Mesothelial cell of epicardium (in vitro differentiated cells): ENCODE results near the gene SLC9A7. TPM values are rescaled to one million over a fixed set of nuclear protein-coding genes. Genes with fewer than 3 reads are reported as not detected.

Experiments
- DNase-seq, 2 experiments: peaks; one replicate each; pipeline ENCODE4 v3.0.0; 2021; ENCODE audit warnings: low spot score in 2 of 2; ENCODE audit not compliant: unreplicated experiment in 2 of 2
- H3K27ac Mint-ChIP-seq: 2 replicates; pipeline ENCODE4 v1.8.0; 2021; ENCODE audit warnings: mixed read lengths
- H3K27me3 Mint-ChIP-seq: 2 replicates; pipeline ENCODE4 v1.8.0; 2021; ENCODE audit warnings: low read depth, mixed read lengths
- H3K36me3 Mint-ChIP-seq: 2 replicates; pipeline ENCODE4 v1.8.0; 2021; ENCODE audit warnings: mixed read lengths
- H3K4me1 Mint-ChIP-seq: 2 replicates; pipeline ENCODE4 v1.8.0; 2021; ENCODE audit warnings: mixed read lengths
- H3K4me3 Mint-ChIP-seq: 2 replicates; pipeline ENCODE4 v1.8.0; 2021; ENCODE audit warnings: mild to moderate bottlenecking, moderate library complexity, mixed read lengths
- H3K9me3 Mint-ChIP-seq: 2 replicates; pipeline ENCODE4 v1.8.0; 2021; ENCODE audit warnings: mixed read lengths
- total RNA-seq: library from RNA; stranded (reverse); gene quantifications from 3 replicates; pipeline ENCODE4 v1.2.1, GENCODE V29; 2021
- TF ChIP-seq, protein P1 (sequence below): fragments of 200-600 bp; sonication (generic); IDR thresholded peaks from one replicate; pipeline ENCODE4 v1.5.0; 2021; ENCODE audit warnings: antibody characterized with exemption; ENCODE audit not compliant: unreplicated experiment

SLC9A7 gene
- total RNA-seq, 1 donor from 2014 or later = 14.1 TPM

DNA sequence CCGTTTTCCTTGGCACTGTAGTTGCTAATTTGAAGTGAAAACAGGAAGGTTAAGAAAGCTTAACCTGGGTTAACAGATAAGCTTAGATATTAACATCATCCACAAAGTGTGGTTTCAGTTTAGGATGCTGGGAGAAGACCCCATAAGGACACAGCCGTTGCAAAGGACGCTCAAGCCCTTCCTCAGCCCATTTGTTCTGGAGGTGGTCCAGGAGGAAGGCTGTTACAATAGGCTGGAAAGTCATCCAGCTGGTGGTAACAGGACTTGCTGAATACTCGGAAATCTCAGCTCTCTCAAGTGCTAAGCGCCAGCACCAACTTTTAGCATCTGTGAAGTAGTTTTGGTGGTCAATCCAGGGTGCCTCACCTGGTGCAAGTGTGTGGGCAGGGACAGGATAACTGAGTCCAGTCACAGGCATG, 171.2 kb downstream of the SLC9A7 start:
- TF ChIP-seq, protein P1, sequence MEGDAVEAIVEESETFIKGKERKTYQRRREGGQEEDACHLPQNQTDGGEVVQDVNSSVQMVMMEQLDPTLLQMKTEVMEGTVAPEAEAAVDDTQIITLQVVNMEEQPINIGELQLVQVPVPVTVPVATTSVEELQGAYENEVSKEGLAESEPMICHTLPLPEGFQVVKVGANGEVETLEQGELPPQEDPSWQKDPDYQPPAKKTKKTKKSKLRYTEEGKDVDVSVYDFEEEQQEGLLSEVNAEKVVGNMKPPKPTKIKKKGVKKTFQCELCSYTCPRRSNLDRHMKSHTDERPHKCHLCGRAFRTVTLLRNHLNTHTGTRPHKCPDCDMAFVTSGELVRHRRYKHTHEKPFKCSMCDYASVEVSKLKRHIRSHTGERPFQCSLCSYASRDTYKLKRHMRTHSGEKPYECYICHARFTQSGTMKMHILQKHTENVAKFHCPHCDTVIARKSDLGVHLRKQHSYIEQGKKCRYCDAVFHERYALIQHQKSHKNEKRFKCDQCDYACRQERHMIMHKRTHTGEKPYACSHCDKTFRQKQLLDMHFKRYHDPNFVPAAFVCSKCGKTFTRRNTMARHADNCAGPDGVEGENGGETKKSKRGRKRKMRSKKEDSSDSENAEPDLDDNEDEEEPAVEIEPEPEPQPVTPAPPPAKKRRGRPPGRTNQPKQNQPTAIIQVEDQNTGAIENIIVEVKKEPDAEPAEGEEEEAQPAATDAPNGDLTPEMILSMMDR = no peak

DNA sequence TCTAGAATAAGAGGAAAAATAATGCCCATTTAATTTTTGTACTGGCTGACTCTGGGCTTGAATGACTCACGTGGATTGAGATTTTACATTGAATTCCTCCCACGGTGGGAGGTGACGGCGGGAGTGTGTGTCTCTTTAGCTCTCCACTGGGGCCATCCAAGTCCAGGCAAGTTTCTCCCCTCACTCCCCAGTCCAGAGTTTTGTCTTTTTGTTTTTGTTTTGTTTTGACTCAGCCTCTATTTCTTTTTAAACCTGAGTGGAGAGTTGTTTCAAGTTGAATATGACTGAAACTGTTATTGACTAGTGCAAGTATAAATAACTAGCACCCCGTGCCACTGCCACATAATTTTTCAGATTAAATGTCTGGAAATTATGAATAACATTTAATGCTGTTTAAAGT, 171.8 kb downstream of the SLC9A7 start:
- TF ChIP-seq, protein P1 = no peak
- H3K27ac Mint-ChIP-seq = no peak overlapping the region
- H3K27me3 Mint-ChIP-seq = no peaks in the 10 kb centered on the region
- H3K4me1 Mint-ChIP-seq = peaks cover 26% of the 10 kb centered on the region
- DNase-seq = no peak
- H3K36me3 Mint-ChIP-seq = no peaks in the 10 kb centered on the region
- H3K4me3 Mint-ChIP-seq = no peak overlapping the region
- H3K9me3 Mint-ChIP-seq = peaks cover 9% of the 10 kb centered on the region

More for the DNA sequence above, 171.2 kb downstream of the SLC9A7 start:
- H3K36me3 Mint-ChIP-seq = no peaks in the 10 kb centered on the region
- no peaks in the 10 kb centered on the region for H3K27me3 Mint-ChIP-seq
- H3K9me3 Mint-ChIP-seq = peaks cover 11% of the 10 kb centered on the region
- H3K4me1 Mint-ChIP-seq = peaks cover 20% of the 10 kb centered on the region
- H3K27ac Mint-ChIP-seq = peak overlapping the region; percentile 66
- no peak overlapping the region for H3K4me3 Mint-ChIP-seq
- DNase-seq = no peak

DNA sequence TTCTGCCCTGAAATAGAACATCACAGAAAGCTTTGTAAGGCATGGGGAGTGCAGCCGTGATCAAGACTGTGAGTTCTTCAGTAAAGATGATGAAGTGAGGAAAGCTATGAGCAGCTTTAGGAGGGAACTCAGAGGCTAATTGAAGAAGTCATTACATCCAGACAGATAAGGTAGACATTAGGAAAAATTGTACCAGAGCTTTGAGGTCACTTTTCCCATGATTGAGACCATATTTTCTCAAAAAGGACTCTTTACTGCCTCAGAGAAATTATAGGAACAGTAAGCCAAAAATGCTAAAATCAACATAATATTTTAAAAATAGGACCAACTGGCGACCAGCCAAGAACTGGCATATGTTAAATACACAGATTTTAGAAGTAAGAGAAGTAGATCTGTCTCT, 174.2 kb downstream of the SLC9A7 start:
- no peak overlapping the region for H3K4me3 Mint-ChIP-seq
- H3K27me3 Mint-ChIP-seq = no peaks in the 10 kb centered on the region
- no peak overlapping the region for H3K27ac Mint-ChIP-seq
- peaks cover 2% of the 10 kb centered on the region for H3K36me3 Mint-ChIP-seq
- no peak for DNase-seq
- peaks cover 28% of the 10 kb centered on the region for H3K4me1 Mint-ChIP-seq
- TF ChIP-seq, protein P1 = no peak
- peaks cover 17% of the 10 kb centered on the region for H3K9me3 Mint-ChIP-seq

DNA sequence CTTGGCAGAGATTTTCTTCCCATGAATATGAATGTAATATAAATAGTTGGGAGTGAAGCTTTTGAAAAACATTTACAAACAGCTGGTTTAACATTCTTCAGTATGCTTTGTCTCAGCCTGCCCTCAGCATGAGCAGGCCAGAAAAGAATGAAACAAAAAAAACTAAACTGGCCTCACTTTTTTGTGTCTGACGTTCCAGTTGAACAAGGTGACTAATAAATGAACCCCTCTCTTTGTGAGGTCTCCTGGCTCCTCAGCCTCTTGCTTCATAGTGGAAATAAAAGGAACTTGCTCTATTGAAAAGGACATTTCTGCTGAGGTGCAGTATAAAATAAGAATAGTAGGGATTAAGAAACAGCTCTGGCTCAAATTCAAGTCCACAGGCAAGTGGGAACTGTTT, 176.0 kb downstream of the SLC9A7 start:
- Mint-ChIP-seq H3K4me1 (peaks cover 23% of the 10 kb centered on the region), H3K9me3 (peaks cover 20% of the 10 kb centered on the region), H3K4me3 (no peak overlapping the region), H3K27me3 (no peaks in the 10 kb centered on the region), H3K27ac (peak overlapping the region; percentile 43), H3K36me3 (peaks cover 2% of the 10 kb centered on the region)
- no peak for DNase-seq
- TF ChIP-seq, protein P1 = no peak

DNA sequence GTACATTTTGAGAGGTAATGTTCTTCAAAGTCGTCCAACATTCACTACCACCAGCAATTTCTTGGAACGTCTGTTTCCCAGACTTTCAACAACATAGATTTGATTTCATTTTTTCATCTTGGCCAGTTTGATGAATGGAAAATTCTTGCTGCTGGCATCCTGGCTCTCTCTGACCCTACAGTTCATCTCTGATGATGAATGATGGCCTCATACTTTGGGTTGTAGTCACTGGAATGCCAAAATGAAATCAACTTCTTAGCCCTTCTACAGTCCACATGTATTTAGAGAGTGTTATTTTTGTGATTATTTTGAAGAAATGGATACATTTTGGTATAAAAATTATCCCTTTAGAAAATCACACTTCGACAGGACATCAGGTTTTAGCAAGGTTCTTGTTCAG, 176.6 kb downstream of the SLC9A7 start:
- no peak for DNase-seq
- peaks cover 2% of the 10 kb centered on the region for H3K36me3 Mint-ChIP-seq
- TF ChIP-seq, protein P1 = no peak
- peaks cover under 1% of the 10 kb centered on the region for H3K27me3 Mint-ChIP-seq
- H3K27ac Mint-ChIP-seq = no peak overlapping the region
- H3K4me3 Mint-ChIP-seq = no peak overlapping the region
- H3K9me3 Mint-ChIP-seq = peaks cover 20% of the 10 kb centered on the region
- peaks cover 19% of the 10 kb centered on the region for H3K4me1 Mint-ChIP-seq

DNA sequence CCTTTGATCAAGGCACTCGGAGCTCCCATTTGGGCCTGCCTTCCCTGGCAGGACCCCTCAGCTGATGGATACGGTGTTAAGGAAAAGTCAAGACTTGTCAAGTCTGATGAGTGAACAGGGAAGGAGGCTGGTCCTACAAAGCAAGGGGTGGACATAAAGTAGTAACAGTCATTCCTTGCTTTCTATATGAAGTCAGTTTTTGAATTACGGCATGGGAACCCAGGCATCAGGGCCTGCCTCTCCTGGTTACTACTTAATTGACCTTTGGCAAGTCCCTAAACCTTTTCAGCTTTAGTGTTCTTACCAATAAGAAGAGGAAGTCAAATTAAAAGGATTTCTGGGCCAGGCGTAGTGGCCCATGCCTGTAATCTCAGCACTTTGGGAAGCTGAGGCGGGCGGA, 178.3 kb downstream of the SLC9A7 start:
- H3K27ac Mint-ChIP-seq = no peak overlapping the region
- H3K4me3 Mint-ChIP-seq = no peak overlapping the region
- TF ChIP-seq, protein P1 = no peak
- peaks cover 14% of the 10 kb centered on the region for H3K27me3 Mint-ChIP-seq
- DNase-seq = no peak
- H3K36me3 Mint-ChIP-seq = peaks cover 2% of the 10 kb centered on the region
- peaks cover 22% of the 10 kb centered on the region for H3K4me1 Mint-ChIP-seq
- peaks cover 17% of the 10 kb centered on the region for H3K9me3 Mint-ChIP-seq
